NB4 (cell line): Measurements from ENCODE around the gene WNT1.

Experiments used
- MYC ChIP-seq: IDR thresholded peaks from 2 replicates; pipeline ENCODE4 v1.6.1; 2011; ENCODE audit warnings: low read depth, low read length
- POLR2A ChIP-seq: IDR thresholded peaks from 2 replicates; pipeline ENCODE4 v1.6.1; 2011; ENCODE audit warnings: mild to moderate bottlenecking; ENCODE audit not compliant: insufficient read length; ENCODE audit errors: extremely low read depth
- TF ChIP-seq, protein P1 (sequence below): IDR thresholded peaks from one replicate; pipeline ENCODE4 v1.5.1; 2012; ENCODE audit warnings: low read depth, low read length

DNA sequence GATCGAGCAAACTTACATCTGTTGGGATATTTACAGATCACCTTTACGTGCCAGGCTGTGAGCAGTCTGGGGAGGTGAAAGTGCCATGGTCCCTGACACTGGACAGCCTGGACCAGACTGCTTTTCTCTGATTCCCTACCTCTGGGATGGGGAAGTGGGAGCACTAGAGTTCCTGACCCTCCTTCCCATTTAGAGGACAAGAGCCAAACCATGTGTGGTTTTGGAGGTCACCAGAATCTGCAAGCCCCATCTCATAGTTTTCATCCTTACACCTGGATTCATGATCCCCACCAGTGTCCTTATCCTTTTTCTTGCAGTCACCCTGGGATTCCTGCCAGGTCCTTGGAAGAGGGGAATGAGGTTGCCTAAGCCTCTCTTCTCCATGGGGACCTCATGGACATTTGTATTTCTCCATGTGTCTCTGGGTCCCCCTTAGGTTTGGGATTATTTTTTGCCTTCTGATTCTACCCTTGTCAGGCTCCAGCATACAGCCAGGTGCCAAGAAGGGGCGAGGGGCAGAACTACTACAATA is 5.1 kb upstream of the WNT1 start:
- TF ChIP-seq, protein P1, sequence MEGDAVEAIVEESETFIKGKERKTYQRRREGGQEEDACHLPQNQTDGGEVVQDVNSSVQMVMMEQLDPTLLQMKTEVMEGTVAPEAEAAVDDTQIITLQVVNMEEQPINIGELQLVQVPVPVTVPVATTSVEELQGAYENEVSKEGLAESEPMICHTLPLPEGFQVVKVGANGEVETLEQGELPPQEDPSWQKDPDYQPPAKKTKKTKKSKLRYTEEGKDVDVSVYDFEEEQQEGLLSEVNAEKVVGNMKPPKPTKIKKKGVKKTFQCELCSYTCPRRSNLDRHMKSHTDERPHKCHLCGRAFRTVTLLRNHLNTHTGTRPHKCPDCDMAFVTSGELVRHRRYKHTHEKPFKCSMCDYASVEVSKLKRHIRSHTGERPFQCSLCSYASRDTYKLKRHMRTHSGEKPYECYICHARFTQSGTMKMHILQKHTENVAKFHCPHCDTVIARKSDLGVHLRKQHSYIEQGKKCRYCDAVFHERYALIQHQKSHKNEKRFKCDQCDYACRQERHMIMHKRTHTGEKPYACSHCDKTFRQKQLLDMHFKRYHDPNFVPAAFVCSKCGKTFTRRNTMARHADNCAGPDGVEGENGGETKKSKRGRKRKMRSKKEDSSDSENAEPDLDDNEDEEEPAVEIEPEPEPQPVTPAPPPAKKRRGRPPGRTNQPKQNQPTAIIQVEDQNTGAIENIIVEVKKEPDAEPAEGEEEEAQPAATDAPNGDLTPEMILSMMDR, result no peak
- no peak for TF ChIP-seq POLR2A
- no peak for TF ChIP-seq MYC
